ENCODE measurements around the gene ARHGEF38.
A peak's percentile ranks its signal among the peaks of the same experiment; 100 is the strongest.

ARHGEF38 gene

GRCh38 chr4:105520819-105521790, 31.3 kb upstream of the ARHGEF38 start:
- peak; percentile 54 to 74 (median 72) for TF ChIP-seq CTCF (IDR thresholded peaks at IDR 0.05; ENCODE audit: unreplicated experiment in 3 of 3)
- Mint-ChIP-seq H3K9me3 (peaks cover 3% of the 10 kb centered on the region), H3K4me3 (no peak overlapping the region), H3K36me3 (ENCODE audit: low read depth) (no peaks in the 10 kb centered on the region), H3K27ac (peak overlapping the region in 1 of 3 experiments; percentile 7), H3K4me1 (no peaks in the 10 kb centered on the region), H3K27me3 (ENCODE audit: low read depth) (no peaks in the 10 kb centered on the region)

DNA sequence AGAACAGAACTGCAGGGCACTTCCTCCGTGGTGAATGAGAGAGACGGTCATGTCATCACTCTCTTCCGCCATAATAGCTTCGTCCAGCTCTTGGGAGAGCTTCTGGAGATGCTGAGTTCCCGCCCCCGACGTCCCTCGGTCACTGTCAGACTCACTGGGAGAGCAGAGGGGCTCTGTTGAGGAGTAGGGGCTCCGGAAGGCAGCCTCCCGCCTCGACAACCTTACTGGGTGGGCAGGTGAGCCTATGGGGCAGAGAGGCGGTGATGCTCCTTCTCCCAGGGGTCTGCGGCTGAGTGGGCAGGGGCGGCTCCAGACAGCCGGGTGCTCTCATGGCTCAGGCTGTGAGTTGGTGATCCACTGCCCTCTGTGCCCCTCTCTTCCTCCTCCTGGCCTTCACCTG, 25.8 kb upstream of the ARHGEF38 start:
- Mint-ChIP-seq H3K27ac (no peak overlapping the region), H3K27me3 (ENCODE audit: low read depth) (no peaks in the 10 kb centered on the region), H3K9me3 (no peaks in the 10 kb centered on the region), H3K4me1 (no peaks in the 10 kb centered on the region), H3K4me3 (no peak overlapping the region), H3K36me3 (ENCODE audit: low read depth) (no peaks in the 10 kb centered on the region)
- no peak for TF ChIP-seq CTCF (IDR thresholded peaks at IDR 0.05; ENCODE audit: unreplicated experiment in 3 of 3)

- no peak overlapping the region for H3K27ac Mint-ChIP-seq
- no peaks in the 10 kb centered on the region for H3K9me3 Mint-ChIP-seq
- no peaks in the 10 kb centered on the region for H3K36me3 Mint-ChIP-seq (ENCODE audit: low read depth)
- TF ChIP-seq CTCF (IDR thresholded peaks at IDR 0.05; ENCODE audit: unreplicated experiment in 3 of 3): no peak
- H3K4me3 Mint-ChIP-seq: no peak overlapping the region
- H3K4me1 Mint-ChIP-seq: no peaks in the 10 kb centered on the region
- no peaks in the 10 kb centered on the region for H3K27me3 Mint-ChIP-seq (ENCODE audit: low read depth)
These were observed 25.3 kb upstream of the ARHGEF38 start for GRCh38 chr4:105527081-105527480.

- no peaks in the 10 kb centered on the region for H3K36me3 Mint-ChIP-seq (ENCODE audit: low read depth)
- H3K4me1 Mint-ChIP-seq: no peaks in the 10 kb centered on the region
- no peaks in the 10 kb centered on the region for H3K9me3 Mint-ChIP-seq
- TF ChIP-seq CTCF (IDR thresholded peaks at IDR 0.05; ENCODE audit: unreplicated experiment in 3 of 3): no peak
- no peak overlapping the region for H3K27ac Mint-ChIP-seq
- no peak overlapping the region for H3K4me3 Mint-ChIP-seq
- H3K27me3 Mint-ChIP-seq (ENCODE audit: low read depth): no peaks in the 10 kb centered on the region
These were observed 15.8 kb upstream of the ARHGEF38 start for GRCh38 chr4:105536601-105537000.

- no peak for TF ChIP-seq CTCF (IDR thresholded peaks at IDR 0.05; ENCODE audit: unreplicated experiment in 3 of 3)
- Mint-ChIP-seq H3K36me3 (ENCODE audit: low read depth) (no peaks in the 10 kb centered on the region), H3K4me1 (peaks cover 18% of the 10 kb centered on the region), H3K27ac (peak overlapping the region; percentile 18 to 48 (median 36)), H3K9me3 (no peaks in the 10 kb centered on the region), H3K27me3 (ENCODE audit: low read depth) (no peaks in the 10 kb centered on the region), H3K4me3 (no peak overlapping the region)
These were observed 11.0 kb upstream of the ARHGEF38 start for GRCh38 chr4:105541420-105541819.

- H3K36me3 Mint-ChIP-seq (ENCODE audit: low read depth): no peaks in the 10 kb centered on the region
- no peak for TF ChIP-seq CTCF (IDR thresholded peaks at IDR 0.05; ENCODE audit: unreplicated experiment in 3 of 3)
- peak overlapping the region; percentile 18 to 48 (median 36) for H3K27ac Mint-ChIP-seq
- H3K4me3 Mint-ChIP-seq: no peak overlapping the region
- H3K4me1 Mint-ChIP-seq: peaks cover 18% of the 10 kb centered on the region
- H3K9me3 Mint-ChIP-seq: no peaks in the 10 kb centered on the region
- H3K27me3 Mint-ChIP-seq (ENCODE audit: low read depth): no peaks in the 10 kb centered on the region
These were observed 10.4 kb upstream of the ARHGEF38 start for GRCh38 chr4:105542039-105542438.

Measured in nephron (organoid).